Fibroblast of villous mesenchyme (primary cell): ENCODE results near the gene SLC24A3. TPM values are rescaled to one million over a fixed set of nuclear protein-coding genes. Genes with fewer than 3 reads are reported as not detected.

Experiments
- DNase-seq: peaks from one replicate; pipeline ENCODE4 v3.0.0-alpha.2; 2010; ENCODE audit warnings: low read depth
- H3K4me3 ChIP-seq: 2 replicates; pipeline ENCODE4 v1.5.1; 2011; ENCODE audit warnings: low read depth, mild to moderate bottlenecking, low read length
- total RNA-seq: library from RNA; depleted of rRNA; stranded (reverse); fragments of >200 nt; gene quantifications from 2 replicates; pipeline ENCODE4 v1.2.3, GENCODE V29; 2012
- TF ChIP-seq, protein P1 (sequence below): IDR thresholded peaks from 2 replicates; pipeline ENCODE4 v1.5.1; 2012; ENCODE audit warnings: low read depth, mild to moderate bottlenecking, low read length; ENCODE audit not compliant: insufficient read depth

Gene SLC24A3
- total RNA-seq, 1 donor = 0.86 TPM

DNA sequence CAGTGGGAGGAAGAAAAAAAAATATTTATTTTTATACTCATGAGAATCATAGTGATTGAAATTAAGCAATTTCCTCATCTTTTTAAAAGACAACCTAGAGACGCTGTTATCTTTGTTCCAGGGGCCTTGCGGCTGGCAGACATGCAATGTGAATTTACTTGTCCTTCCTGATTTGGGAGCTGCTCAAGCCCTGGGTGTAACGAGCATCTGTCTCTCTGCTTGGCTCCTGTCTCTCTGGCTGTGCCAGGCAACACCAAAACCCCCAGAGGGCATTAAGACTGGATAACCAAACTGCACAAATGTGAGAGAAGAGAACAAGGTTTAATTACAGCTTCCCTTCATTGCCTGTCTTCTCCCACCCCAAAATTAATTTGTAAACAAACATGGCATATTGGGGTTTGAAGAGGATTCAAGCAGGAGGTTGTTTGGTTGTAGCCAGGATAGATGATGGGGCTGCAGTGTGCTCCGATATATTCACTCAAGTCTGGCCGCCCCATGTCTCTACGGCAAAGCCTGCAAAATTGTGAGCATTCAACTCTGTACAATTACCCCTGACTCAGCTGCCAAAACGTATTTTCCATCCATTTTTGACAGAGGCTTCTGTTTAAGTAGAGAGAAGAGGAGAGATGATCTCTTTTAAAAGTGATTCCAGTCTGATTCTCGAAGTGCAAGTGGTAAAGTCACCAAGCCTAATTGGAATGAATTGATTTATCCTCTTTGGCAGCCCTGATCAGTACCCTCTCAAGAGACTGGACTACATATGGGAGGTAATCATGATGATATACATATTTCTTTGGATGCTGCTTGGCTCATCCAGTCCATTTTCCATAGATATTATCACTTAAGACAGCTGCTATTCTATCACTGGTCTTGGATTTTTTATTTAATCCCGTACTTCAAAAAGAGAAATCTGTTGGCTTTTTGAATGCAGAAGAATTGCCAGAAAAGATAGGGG lies 170.2 kb downstream of the SLC24A3 start:
- H3K4me3 ChIP-seq = no peak overlapping the region
- DNase-seq = no peak
- TF ChIP-seq, protein P1, sequence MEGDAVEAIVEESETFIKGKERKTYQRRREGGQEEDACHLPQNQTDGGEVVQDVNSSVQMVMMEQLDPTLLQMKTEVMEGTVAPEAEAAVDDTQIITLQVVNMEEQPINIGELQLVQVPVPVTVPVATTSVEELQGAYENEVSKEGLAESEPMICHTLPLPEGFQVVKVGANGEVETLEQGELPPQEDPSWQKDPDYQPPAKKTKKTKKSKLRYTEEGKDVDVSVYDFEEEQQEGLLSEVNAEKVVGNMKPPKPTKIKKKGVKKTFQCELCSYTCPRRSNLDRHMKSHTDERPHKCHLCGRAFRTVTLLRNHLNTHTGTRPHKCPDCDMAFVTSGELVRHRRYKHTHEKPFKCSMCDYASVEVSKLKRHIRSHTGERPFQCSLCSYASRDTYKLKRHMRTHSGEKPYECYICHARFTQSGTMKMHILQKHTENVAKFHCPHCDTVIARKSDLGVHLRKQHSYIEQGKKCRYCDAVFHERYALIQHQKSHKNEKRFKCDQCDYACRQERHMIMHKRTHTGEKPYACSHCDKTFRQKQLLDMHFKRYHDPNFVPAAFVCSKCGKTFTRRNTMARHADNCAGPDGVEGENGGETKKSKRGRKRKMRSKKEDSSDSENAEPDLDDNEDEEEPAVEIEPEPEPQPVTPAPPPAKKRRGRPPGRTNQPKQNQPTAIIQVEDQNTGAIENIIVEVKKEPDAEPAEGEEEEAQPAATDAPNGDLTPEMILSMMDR = no peak

DNA sequence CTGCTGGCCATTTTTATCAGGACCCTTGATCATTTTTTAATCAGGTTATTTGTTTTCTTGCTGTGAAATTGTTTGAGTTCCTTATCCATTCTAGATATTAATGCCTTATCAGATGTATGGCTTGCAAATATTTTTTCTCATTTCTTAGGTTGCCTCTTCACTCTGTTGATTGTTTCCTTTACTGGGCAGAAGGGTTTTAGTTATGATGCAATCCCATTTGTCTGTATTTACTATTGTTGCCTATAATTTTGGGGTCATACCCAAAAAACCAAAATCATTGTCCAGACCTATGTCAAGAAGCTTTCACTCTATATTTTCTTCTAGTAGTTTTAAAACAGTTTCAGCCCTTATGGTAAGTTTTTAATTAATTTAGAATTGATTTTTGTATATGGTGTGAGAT lies 172.5 kb downstream of the SLC24A3 start:
- TF ChIP-seq, protein P1 = no peak
- no peak for DNase-seq

DNA sequence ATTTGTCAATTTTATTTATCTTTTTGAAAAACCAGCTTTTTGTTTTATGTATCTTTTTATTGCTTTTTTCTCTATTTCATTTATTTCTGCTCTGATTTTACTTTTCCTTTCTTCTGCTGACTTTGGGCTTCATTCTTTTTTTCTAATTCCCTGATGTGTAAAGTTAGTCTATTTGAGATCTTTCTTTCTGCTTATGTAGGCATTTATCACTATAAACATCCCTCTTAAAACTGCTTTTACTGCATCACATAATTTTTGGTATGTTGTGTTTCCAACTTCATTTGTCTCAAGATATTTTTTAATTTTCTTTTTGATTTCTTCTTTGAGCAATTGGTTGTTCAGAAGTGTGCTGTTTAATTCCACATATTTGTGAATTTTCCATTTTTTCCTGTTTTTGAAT lies 174.8 kb downstream of the SLC24A3 start:
- TF ChIP-seq, protein P1 = no peak
- no peak for DNase-seq
- H3K4me3 ChIP-seq = no peak overlapping the region

More for the DNA sequence above, 172.5 kb downstream of the SLC24A3 start:
- H3K4me3 ChIP-seq = no peak overlapping the region

DNA sequence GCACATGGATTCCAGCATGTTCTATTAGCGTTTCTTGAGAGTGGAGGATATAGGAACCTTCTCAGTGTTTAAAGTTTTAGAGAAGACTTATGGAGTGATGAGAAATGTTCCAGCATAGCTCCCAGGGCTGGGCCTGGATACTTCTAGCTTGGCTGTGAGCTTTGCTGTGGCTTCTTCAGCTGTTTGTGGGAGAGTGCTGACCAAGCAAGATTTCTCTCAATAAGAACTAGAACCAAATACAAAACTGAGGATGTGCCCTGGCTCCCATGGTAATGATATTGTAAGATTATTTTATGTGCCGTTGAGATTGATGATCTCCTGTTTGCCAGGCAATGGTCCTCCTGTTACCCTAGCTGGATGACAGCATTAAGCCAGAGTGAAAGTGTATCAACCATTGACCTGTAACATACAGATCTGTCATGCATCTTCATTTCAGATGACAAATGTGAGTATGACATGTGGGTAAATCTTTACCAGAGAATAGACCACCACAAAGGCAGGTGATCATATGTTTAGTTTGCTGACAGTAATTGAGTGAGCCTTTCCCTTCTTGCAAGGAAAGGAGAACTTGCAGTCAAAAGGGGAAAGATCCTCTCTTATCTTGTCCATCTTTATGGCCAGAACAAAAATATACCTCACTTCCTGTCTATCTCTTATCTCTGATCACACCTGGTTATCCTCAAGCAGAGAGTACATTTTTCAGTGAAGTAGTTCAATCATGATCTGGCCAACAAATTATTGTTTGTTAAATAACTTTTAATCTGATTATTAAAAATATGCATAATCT lies 180.1 kb downstream of the SLC24A3 start:
- TF ChIP-seq, protein P1 = no peak
- H3K4me3 ChIP-seq = no peak overlapping the region
- DNase-seq = no peak

DNA sequence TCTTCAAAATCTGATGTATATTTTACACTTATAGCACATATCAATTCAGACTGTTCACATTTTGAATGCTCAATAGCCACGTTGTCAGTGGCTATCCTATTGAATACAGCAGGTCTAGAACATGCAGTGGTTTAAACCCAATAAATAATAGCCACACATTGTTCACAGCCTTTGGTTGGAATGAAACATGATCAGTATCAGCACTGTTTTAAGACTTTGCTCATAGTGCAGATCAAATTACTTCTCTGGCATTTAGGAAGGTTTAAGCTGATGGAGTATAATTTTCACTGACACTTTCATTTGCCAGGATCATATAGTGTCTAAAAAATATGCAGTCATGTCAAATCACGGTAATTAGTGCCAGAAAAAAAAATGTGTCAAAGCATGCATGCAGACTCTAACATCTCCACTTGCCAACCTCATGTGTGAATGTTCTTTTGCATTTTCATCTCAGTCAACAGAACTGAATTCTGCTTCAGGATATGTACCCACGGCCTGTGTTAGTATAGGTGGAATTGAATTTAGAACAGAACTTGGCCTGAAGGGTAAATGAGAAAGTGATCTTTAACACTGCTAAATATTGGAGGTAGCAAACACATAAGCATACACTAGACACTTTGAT lies 184.1 kb downstream of the SLC24A3 start:
- DNase-seq = no peak
- TF ChIP-seq, protein P1 = no peak
- no peak overlapping the region for H3K4me3 ChIP-seq

DNA sequence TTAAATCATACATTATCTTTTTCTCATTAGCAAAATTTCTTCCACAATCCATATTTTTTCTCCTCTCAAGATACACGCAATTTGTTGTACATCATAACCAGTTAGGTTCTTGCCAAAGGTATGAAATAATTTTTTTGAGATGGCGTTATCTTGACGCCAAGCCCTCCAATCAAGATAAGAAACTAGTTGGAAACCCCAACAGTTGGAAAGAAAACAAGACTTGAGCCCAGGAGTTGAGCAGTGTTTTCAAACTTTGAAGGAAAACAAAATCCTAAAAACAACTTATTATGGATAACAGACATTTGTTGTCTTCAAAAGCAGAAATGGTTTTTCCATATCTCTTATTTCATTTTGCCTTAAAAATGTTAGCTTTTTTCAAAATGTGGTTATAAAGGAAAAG lies 184.8 kb downstream of the SLC24A3 start:
- TF ChIP-seq, protein P1 = no peak
- no peak overlapping the region for H3K4me3 ChIP-seq
- no peak for DNase-seq
